GM18868 (cell line): ENCODE measurements around the gene ATRIP.

Experiments
- ATAC-seq: cut with Tn5 transposase; IDR thresholded peaks from one replicate; pipeline ENCODE4 v1.9.1; 2021; ENCODE audit warnings: mild to moderate bottlenecking, moderate library complexity; ENCODE audit not compliant: unreplicated experiment

Gene ATRIP

DNA sequence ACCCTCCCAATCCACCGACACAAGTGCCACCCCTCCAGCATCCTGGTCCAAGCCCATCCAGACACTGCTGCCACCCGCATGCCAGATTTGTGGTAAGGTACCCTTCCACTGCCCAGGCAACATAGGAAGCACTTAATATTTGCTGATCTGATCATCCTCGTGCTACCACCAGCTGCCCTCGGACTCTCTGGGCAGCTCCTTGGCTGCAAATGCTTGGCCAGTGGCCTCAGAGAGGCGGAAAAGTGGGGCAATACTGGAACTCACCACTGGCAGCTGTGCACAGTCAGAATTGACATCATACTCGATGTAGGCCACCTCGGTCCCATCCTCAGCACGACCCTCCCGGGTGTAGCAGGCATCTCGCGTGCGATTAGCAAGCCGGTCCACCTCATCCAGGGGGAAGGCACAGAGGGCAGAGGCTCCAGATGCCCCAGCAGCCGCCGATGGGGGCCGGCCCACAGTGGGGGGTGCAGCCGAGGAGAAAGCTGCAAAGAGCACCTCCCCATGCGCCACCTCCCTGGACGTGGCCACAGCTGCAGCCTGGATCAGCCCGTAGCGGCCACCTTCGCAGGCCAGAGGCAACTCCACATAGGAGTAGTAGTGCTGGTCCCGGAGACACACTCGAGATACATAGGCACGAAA, 23.2 kb upstream of the ATRIP start:
- no peak for ATAC-seq

DNA sequence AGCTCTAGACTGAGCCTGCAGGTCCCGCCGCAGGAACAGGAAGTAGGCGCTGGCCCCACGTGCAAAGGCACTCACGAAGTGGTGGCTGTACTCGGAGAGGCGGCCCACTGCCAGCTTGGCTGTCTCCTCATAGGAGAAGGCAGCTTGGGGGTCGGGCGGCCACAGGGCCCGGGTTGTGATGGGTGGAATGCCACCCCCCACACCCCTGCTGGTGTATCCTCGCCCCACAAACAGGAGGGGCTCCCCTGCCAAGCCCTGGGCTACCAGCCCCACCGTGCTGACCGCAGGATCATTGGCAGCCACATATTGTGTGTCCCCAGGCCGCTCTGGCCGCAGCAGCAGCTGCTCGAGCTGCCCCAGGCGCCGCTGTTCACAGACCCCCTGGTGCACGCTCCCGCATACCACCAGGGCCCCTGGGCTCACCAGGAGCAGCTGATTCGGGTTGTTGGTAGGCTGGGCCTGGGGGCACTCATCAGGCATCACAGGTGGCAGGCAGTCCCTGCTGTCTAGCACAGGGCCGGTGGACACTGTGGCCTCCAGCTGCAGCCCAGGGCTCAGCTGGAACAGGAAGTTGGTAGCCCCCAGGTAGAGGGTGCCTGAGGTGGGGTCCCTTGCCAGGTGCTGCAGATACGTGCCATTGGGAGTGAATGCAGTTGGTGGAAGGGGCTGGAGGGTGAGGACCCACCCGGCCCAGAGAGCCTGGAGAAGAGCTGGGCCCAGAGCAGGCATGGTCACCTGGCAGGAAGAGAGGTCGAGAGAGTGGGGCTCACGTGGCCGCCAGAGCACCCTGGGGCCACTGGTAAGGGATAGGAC, 22.4 kb upstream of the ATRIP start:
- no peak for ATAC-seq

DNA sequence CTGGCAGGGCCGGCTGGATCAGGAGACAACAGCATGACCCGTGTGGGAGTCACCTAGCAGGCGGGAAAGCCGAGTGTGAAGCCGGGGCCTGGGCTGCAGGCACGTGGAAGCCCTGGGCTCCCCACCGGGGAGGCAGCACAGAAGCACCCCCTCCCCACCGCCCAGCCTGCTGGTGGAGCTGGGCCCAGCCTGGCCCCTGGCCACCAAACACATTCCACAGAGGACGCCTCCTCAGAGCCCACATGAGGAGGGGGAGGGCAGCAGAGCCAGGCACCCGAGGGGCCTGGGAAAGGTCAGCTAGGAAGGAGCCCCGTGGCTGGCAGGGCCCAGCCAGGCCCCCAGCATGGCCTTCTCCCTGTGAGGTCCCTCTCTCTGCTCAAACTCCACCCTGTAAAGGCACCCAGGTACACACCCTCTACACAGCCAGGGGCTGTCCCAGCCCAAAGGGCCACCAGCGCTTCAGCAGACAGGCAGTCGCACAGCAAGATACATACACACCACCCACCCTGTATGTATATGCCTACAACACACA, 21.2 kb upstream of the ATRIP start:
- ATAC-seq, result no peak

DNA sequence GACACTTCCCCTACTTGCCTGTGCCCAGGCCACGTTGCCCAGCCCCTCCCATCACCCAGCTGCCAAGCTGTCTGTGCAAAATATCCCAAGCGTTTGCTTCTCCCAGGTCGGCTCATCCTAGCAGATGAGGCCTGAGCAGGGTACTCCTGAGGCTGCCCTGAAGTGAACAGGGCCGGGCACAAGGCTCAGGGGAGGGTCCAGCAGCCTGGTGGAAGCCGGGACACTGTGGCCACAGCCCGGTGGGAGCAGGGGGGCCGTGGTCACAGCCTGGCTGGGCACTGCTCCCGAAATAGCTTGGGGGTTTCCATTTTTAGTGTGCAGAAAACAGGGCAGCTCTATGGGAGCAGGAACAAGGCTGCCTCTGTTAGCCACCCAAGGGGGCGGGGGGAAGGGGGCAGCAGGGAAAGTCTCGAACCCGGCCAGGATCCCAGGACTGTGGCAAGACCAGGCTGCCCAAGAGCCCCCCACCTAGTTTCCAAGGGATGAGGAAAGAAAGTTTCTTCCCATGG, 20.1 kb upstream of the ATRIP start:
- no peak for ATAC-seq

DNA sequence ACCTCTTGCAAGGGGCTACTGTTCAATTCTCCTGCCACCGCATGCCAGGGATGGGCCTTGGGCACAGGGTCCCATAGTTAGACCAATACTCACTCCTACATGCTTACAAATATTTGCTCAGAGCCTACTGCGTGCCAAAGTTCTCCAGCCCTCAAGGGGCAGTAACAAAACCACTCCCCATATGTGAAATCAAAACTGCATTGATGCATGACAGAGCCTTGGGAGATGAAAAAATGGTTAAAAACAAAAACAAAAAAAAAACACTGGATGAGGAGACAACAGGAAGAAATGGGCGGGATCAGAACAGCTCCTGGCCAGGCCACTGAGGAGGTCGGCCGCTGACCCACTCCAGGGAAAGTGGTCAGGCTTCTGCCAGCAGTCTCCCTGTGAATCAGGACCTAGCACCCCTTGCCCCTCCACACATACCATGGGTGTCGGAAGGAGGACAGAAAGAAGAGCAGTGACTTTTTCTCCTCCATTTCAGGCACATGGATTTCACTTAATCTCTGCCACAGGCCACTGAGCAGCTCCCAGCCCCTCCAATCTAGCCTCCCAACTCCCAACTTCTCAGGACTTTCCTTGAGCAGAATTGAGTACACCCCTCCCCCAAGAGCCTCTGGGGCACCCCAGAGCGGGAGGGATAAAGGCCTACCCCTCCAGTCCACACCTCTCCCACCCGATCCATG, 19.4 kb upstream of the ATRIP start:
- no peak for ATAC-seq

DNA sequence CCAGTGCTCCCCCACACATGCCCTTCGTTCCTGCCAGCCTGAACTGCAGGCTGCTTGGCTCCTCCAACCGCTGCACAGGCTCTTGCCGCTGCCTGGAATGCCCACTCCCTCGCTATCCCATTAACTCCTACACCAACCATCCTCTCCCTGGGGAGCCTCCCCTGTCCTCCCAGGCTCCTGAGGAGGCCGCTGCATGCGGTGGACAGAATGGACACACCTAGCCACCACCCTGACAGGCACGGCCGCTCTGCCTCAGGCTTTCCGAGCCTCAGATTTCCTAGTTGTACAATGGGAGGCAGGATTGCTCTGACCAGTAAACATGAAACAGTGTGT, 18.9 kb upstream of the ATRIP start:
- no peak for ATAC-seq

DNA sequence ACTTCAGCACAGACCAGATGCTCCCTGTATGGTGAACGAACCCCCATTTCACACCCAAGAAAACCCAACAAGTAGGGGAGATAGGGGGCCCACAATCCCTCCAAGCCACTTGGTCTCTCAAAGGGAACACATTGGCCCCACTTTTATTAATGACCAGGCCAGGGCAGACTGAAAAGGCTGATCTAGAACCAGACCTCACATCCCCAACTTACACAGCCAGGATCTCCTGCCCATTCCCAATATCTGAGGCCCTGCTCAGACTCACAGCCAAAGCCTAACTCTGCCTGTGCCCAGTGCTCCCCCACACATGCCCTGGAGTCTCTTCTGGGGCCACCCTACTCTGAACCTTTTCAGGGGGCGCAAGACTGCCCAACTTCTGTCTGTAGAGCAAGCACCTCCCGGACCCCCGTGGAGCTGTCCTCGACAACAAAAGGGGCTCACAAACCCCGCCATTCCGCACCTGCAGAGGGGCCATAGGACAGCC, 18.4 kb upstream of the ATRIP start:
- ATAC-seq, result no peak

DNA sequence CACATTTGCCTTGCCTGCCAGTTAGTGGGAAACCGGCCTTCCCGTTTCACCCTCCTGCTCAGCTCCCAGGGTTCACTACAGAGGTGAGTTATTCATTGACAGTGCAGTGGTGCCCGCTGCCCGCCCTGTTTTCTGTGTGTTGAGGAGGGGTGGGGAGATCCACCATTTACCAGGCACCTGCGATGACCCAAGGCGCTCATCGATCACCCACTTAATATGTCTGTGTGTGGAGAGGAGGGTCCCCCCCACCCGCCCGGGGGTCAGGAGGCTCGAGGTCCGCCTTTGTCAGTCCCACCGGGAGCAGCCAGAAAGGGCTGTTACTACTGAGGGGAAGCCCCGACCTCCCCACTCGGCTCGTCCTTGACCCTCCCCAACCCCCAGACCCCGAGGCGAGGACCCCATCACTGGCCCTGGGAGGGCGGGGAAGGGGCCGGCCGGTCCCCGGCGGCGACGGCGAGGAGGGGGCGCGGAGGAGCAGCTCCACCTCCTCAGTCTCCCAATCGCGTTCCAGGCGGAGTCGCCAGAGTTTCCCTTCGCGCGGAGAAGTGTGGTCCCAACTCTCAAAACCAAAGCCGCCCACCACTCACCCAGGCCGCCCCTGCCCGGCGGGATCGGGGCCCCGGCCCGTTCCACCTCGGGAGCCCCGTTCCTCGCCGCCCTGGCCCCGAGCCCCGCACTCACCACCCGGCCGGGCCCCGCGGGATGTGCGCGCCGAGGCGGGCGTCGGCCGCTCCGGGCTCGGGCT, 17.8 kb upstream of the ATRIP start:
- ATAC-seq, result no peak

DNA sequence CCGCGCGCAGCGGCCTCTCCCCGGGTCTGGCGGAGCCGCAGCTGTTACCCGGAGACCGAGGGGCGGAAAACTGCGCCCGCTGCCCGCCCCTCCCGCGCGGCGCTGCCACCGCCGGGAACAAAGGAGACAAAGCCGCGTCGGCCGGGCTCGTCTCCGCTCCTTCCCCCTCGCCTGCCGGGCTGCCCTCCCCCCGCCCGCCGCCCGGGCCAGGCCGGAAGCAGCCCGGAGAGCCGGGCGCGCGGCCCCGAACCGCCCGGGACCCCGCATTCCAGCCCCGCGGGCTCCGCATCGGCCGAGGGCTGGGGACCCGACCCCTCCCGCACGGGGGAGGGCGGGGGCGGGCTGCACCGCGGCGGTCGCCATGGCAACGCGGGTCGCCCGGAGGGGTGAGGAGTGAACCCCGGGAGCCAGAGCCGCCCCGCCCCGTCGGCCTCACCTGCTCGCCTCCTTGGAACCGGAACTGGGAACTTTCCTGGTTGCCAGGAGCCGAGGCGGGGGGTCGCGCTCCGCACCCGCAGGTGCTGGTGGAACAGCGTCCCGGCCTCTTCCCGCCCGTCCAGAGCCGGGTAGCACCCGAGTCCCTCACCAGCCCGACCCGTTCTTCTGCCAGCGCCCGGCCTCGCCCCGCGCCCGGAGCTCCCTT, 17.1 kb upstream of the ATRIP start:
- no peak for ATAC-seq

DNA sequence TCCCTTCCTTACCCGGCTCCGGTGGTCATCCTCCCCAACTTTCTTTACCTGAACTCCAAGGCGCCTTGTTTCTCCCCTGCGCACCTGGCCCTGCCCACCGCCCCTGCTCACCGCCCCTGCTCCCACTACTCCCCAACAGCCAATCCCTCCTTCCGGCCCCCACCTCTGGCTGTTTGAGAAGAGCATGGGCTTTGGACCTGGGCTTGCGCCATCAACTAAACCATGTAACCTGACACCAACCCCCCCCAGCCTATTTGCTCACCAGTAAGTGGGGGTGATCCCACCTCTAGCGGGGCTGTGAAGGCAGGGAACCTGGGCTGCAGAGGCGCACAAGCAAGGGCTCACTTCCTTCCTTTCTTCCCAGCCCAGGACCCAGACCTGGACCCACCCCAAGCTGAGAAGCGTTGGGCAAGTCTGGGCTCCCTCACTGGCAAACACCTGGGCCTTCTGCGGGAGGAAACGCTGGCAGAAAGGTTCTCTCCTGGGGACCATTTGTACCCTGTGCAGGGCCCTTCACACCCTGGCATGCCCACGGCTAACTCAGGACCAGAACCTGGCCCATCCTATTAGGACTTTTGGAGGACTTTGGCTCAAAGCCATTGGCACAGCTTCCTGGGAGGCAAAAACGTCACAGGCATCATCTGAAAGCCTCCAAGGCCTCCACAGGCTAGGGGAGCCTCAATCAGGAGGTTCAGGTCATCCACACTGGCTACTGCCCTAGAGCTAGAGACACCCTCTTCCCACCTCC, 16.4 kb upstream of the ATRIP start, which contains the start of gene PLXNB1:
TSS of gene PLXNB1 (minus strand) at position 127 of the 748 bp plus-strand sequence. CDS start 5,475 bp downstream, outside the sequence.
- no peak for ATAC-seq

DNA sequence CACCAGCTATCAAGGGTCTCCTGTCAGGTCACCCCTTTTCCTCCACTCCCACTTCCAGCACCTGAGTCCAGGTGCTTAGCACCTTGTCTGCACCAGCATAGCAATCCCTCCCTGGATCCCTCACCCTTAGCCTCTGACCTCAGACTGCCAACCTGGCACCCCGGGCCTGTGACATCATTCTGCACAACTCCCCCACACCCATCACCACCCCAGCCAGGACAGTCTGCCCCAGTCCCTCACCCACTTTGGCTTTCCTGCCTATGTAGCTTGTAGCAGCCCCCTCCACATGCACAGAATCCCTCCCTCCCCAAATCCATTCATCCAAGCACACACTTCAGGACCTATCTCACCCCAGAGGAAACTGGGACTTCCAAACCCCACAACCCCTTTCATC, 15.8 kb upstream of the ATRIP start:
- no peak for ATAC-seq

DNA sequence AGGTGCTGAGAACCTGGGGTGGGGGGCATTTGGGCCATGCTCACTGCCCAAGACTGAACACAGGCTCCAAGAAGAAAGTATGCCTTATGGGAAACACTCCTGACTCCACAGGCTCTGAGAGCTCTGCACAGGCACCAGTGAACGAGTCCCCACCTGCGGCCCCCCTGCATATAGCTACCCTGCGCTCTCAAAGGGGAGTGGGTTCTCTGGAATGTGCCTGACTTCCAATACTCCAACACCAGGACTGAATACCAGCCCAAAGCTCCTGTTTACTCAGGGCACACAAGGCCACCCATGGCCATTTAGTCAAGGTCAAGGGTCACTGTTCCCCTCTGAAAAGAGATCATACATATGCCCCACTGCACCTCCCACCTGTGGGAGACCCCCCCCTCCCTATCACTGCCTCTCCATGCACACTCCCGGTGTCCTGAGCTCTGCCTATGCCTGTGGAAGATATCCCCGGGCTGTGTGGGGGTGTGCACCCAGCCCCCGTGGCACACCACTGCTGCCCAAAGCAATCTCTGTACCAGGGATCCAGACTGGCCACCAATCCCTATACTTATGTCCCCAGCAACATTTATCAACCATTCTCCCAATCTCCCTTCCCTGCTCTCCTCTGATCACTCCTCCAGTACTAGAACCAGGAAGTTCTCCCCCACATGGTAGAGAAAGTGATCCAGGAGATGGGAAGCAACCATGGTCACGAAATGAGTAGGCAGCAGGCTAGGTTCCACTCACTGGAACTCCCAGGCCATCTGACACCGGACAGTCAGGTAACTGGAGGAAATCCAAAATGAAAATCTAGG, 15.1 kb upstream of the ATRIP start:
- no peak for ATAC-seq

DNA sequence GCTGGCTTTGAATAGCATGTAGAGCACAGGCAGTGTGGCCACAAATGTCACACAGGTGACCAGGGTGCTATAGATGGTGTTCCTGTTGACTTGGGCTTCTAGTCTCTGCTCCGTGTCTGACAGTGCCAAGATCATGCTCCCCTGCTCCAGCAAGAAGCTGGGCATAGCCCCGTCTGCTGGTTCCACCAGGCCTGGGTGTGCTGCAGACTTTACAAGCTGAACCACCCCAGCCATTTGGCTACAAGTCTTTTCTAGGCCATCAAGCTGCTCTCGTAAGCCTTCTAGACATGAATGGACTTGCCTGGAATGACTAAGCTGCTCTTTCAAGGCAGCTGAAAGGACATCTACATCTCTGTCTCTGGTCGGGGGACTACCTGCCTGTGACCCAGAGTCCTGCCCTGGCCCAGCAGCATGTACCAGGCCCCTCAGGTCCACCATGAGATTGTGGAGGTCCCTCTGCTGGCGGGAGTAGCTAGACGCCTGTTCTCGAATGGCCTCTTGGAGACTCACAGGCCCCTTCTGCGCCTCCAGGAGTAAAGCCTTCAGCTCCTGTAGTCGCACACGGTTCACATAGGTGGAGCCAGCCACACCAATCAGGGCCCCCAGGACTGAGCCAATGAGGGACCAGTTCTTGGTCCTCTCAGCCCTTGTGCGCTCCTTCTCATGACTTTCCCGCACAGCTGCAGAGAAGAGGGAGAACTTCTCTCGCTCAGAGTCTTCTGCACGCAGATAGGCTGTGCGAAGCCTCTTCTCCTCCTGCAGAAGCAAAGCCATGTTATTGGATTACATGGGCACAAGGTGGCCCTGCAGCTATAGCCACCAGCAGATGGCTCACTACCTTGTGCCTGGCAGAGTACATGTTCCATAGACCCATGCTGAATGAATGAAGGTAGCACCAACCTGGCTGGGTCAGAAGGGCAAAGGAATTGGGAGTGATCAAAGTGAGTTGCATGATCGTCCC, 13.8 kb upstream of the ATRIP start:
- ATAC-seq, result no peak

DNA sequence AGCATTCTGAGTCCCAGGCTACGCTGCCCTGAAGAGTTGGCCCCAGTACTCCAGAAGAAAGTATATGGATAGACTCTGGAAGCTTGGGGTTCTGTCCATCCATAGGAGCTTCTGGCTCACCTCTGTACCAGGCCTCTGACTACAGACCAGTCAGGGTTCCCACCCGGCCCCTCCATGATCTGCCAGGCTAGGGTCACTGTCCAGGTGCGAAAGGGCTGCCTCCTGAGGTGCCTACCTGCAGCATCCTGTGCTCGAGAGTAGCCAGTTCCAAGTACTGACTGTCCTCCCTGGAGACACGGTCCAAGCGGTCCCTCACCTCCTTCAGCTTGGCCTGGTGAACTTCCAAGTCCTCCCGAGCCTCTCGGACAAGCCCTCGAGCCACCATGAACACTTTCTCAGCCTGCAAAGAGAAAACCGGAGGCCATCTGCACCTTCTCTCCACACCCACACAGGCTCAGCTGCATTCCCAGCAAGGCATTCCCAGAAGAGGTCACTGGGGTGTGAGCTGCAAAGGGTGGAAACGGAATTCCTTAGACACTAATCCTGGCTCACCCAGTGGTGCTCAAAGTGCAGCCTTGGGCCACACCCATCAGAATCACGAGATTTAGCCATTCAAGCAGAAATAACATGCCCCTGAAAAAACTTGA, 12.9 kb upstream of the ATRIP start:
- no peak for ATAC-seq

DNA sequence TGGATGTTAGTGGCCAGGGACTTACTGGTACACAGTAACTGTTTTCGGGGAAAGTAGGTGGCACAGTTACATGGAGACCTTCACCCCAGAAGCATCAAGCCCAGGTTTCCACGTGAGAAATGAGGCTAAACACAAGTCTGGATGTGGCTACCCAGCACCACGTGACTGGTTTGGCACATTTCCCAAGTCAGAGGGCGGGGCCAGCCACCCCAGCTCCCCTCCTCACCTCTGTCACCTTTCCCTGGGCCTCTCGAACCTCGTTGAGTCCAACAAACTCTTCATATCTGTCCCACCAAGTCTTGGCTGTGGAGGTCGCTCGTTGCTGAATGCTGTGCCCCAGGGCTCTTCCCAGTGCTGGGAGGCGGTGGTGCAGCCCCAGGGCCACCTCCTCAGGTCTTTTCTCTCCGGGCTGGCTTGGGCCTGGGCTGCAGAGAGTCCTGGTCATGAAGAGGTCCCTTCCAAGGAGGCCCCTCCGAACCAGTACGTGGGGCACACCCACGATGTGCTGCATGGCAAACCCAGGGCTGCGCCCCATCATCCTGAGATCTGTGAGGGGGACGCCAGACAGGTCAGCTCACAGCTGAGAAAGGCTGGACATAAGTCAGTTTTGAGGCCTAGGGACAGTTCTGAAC, 11.8 kb upstream of the ATRIP start:
- no peak for ATAC-seq

DNA sequence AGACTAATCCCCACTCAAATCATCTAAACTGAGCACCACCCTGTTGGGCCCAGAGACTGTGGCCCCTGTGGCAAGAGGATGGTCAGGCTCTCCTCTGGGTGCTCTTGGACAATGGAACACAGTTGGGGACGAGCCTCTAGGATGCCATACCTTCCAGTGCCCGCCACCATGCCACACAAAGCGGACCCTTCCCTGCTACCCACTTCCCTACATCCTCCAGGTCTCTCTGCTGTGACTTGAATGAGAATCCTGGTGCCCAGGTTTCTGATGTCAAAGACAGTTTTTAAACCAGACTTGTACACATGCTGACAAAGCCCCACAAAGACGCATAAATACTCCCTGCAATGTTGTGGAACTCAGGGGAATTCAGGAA, 11.3 kb upstream of the ATRIP start:
- ATAC-seq, result no peak
